ENCODE data around the gene PRKG1.

The PRKG1 gene

GRCh38 chr10:52078397-52078937, 1004.2 kb downstream of the PRKG1 start:
- Histone ChIP-seq H2BK120ac (ENCODE audit: low read depth, low read length) (no peak overlapping the region), H2BK15ac (replicated peaks; ENCODE audit: low read depth) (no peak overlapping the region), H3K27me3 (ENCODE audit: insufficient read depth, low read length, poor library complexity) (no peaks in the 10 kb centered on the region), H3K79me1 (ENCODE audit: low read length) (no peaks in the 10 kb centered on the region), H4K5ac (ENCODE audit: low read length) (no peak overlapping the region), H2BK5ac (ENCODE audit: low read length) (no peak overlapping the region), H3K79me2 (ENCODE audit: control insufficient read depth, insufficient read depth, low read length) (no peaks in the 10 kb centered on the region), H3K4me2 (ENCODE audit: low read length) (no peak overlapping the region), H3K4ac (ENCODE audit: low read depth, low read length) (no peak overlapping the region), H3K9ac (ENCODE audit: low read length) (no peak overlapping the region), H3K4me1 (ENCODE audit: control insufficient read depth, low read depth, low read length) (no peaks in the 10 kb centered on the region), H2AK5ac (ENCODE audit: low read length) (no peak overlapping the region), H3K18ac (ENCODE audit: low read length) (no peak overlapping the region), H3K27ac (ENCODE audit: low read depth, low read length) (no peak overlapping the region), H3K4me3 (ENCODE audit: low read length) (no peak overlapping the region), H3K23ac (ENCODE audit: low read length) (no peak overlapping the region), H3K56ac (ENCODE audit: low read length) (no peak overlapping the region), H4K8ac (ENCODE audit: low read depth, low read length) (no peak overlapping the region), H3K36me3 (ENCODE audit: control insufficient read depth, insufficient read depth, low read length) (no peaks in the 10 kb centered on the region)
- no CpG with 5 or more reads among the region's 2 CpGs for WGBS (ENCODE audit: extremely low coverage, insufficient coverage, low lambda C conversion rate)
- no peak for DNase-seq

DNA sequence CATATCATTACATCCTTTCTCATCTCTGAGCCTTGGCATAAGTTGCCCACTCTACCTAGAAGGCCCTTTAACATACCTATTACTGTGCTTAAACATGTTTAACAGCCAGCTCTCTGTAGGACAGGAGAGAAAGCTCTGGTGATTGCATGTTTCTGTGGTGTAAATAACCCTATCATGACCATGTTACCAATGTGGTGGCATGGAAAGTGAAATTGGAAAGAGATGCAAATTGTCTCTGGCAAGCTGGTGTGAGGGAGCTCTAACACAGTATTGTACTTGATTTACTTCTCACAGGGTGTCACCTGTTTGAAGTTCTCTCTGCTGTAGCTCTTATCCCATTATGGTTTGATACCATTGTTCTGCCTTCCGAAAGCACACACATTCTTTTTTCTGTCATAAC, 1008.0 kb downstream of the PRKG1 start:
- Histone ChIP-seq H3K27me3 (ENCODE audit: insufficient read depth, low read length, poor library complexity) (no peaks in the 10 kb centered on the region), H3K4me3 (ENCODE audit: low read length) (no peak overlapping the region), H2BK15ac (replicated peaks; ENCODE audit: low read depth) (no peak overlapping the region), H3K79me2 (ENCODE audit: control insufficient read depth, insufficient read depth, low read length) (no peaks in the 10 kb centered on the region), H3K4me1 (ENCODE audit: control insufficient read depth, low read depth, low read length) (no peaks in the 10 kb centered on the region), H3K4me2 (ENCODE audit: low read length) (no peak overlapping the region), H4K5ac (ENCODE audit: low read length) (no peak overlapping the region), H3K27ac (ENCODE audit: low read depth, low read length) (no peak overlapping the region), H2AK5ac (ENCODE audit: low read length) (no peak overlapping the region), H3K18ac (ENCODE audit: low read length) (no peak overlapping the region), H3K56ac (ENCODE audit: low read length) (no peak overlapping the region), H3K9ac (ENCODE audit: low read length) (no peak overlapping the region), H3K4ac (ENCODE audit: low read depth, low read length) (no peak overlapping the region), H3K36me3 (ENCODE audit: control insufficient read depth, insufficient read depth, low read length) (no peaks in the 10 kb centered on the region), H3K23ac (ENCODE audit: low read length) (no peak overlapping the region), H2BK120ac (ENCODE audit: low read depth, low read length) (no peak overlapping the region), H3K79me1 (ENCODE audit: low read length) (no peaks in the 10 kb centered on the region), H2BK5ac (ENCODE audit: low read length) (no peak overlapping the region), H4K8ac (ENCODE audit: low read depth, low read length) (no peak overlapping the region)
- DNase-seq = no peak
- WGBS (ENCODE audit: extremely low coverage, insufficient coverage, low lambda C conversion rate) = no CpG with 5 or more reads among the region's 1 CpG

DNA sequence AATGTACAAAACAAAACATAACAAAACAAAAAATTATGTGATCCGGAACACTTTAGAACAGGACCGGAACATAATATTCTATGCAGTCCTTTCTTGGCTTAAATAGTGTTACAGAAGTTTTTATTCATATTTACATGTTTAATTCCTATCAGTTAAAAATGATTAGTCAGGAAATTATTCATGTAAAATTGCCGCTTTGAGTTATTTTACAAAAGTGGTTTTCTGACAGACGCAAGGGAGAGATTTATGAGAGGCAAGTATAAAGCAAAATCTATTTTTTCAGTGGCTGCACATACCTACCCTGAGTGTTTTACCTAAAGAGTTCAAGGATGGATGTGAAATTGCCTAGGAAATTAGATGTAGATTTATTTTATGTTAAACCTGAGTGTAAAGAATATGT, 1009.1 kb downstream of the PRKG1 start:
- H3K36me3 ChIP-seq (ENCODE audit: control insufficient read depth, insufficient read depth, low read length) = no peaks in the 10 kb centered on the region

DNA sequence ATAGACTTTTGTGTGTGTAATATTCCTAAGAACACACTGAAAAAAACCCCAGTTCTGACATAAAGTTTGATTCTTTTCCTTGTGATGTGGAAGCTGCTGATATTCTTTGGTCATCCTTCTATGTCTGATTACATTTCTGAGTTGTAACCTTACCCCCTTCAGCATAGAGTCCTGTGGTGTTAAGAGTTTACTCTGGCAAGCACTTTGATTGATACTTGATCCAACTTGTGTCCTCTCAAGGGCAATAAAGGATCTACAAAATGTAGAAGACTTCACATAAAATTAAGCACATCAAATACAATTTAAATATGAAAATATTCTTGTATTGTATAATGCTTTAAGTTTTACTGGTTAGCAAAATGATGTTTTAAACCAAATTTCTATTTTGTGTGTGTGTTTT, 1018.1 kb downstream of the PRKG1 start:
- H3K4me1 ChIP-seq (ENCODE audit: control insufficient read depth, low read depth, low read length) = no peaks in the 10 kb centered on the region
- H3K9ac ChIP-seq (ENCODE audit: low read length) = no peak overlapping the region
- no peak overlapping the region for H2AK5ac ChIP-seq (ENCODE audit: low read length)
- no peak overlapping the region for H4K8ac ChIP-seq (ENCODE audit: low read depth, low read length)
- H3K4me3 ChIP-seq (ENCODE audit: low read length) = no peak overlapping the region
- no peak overlapping the region for H3K56ac ChIP-seq (ENCODE audit: low read length)
- no peaks in the 10 kb centered on the region for H3K36me3 ChIP-seq (ENCODE audit: control insufficient read depth, insufficient read depth, low read length)
- no peak overlapping the region for H2BK5ac ChIP-seq (ENCODE audit: low read length)
- H3K18ac ChIP-seq (ENCODE audit: low read length) = no peak overlapping the region
- no peaks in the 10 kb centered on the region for H3K27me3 ChIP-seq (ENCODE audit: insufficient read depth, low read length, poor library complexity)
- no peak overlapping the region for H3K4ac ChIP-seq (ENCODE audit: low read depth, low read length)
- no peak overlapping the region for H3K4me2 ChIP-seq (ENCODE audit: low read length)
- no peak for DNase-seq
- H3K23ac ChIP-seq (ENCODE audit: low read length) = no peak overlapping the region
- H4K5ac ChIP-seq (ENCODE audit: low read length) = no peak overlapping the region
- no peak overlapping the region for H2BK15ac ChIP-seq (replicated peaks; ENCODE audit: low read depth)
- no peak overlapping the region for H3K27ac ChIP-seq (ENCODE audit: low read depth, low read length)
- no peaks in the 10 kb centered on the region for H3K79me2 ChIP-seq (ENCODE audit: control insufficient read depth, insufficient read depth, low read length)
- H3K79me1 ChIP-seq (ENCODE audit: low read length) = no peaks in the 10 kb centered on the region
- no peak overlapping the region for H2BK120ac ChIP-seq (ENCODE audit: low read depth, low read length)

More for the DNA sequence above, 1009.1 kb downstream of the PRKG1 start:
- Histone ChIP-seq H2BK15ac (replicated peaks; ENCODE audit: low read depth) (no peak overlapping the region), H3K79me2 (ENCODE audit: control insufficient read depth, insufficient read depth, low read length) (no peaks in the 10 kb centered on the region), H3K18ac (ENCODE audit: low read length) (no peak overlapping the region), H3K79me1 (ENCODE audit: low read length) (no peaks in the 10 kb centered on the region), H3K4me1 (ENCODE audit: control insufficient read depth, low read depth, low read length) (no peaks in the 10 kb centered on the region), H4K5ac (ENCODE audit: low read length) (no peak overlapping the region), H3K9ac (ENCODE audit: low read length) (no peak overlapping the region), H3K56ac (ENCODE audit: low read length) (no peak overlapping the region), H2BK120ac (ENCODE audit: low read depth, low read length) (no peak overlapping the region), H2BK5ac (ENCODE audit: low read length) (no peak overlapping the region), H3K4me2 (ENCODE audit: low read length) (no peak overlapping the region), H3K27me3 (ENCODE audit: insufficient read depth, low read length, poor library complexity) (no peaks in the 10 kb centered on the region), H3K4me3 (ENCODE audit: low read length) (no peak overlapping the region), H2AK5ac (ENCODE audit: low read length) (no peak overlapping the region), H3K4ac (ENCODE audit: low read depth, low read length) (no peak overlapping the region), H3K23ac (ENCODE audit: low read length) (no peak overlapping the region), H3K27ac (ENCODE audit: low read depth, low read length) (no peak overlapping the region), H4K8ac (ENCODE audit: low read depth, low read length) (no peak overlapping the region)
- WGBS (ENCODE audit: extremely low coverage, insufficient coverage, low lambda C conversion rate) = no CpG with 5 or more reads among the region's 4 CpGs
- DNase-seq = no peak

- no peak for DNase-seq
- H3K27ac ChIP-seq (ENCODE audit: low read depth, low read length) = no peak overlapping the region
- no peak overlapping the region for H3K23ac ChIP-seq (ENCODE audit: low read length)
- H2BK15ac ChIP-seq (replicated peaks; ENCODE audit: low read depth) = no peak overlapping the region
- H3K27me3 ChIP-seq (ENCODE audit: insufficient read depth, low read length, poor library complexity) = no peaks in the 10 kb centered on the region
- H2BK120ac ChIP-seq (ENCODE audit: low read depth, low read length) = no peak overlapping the region
- H2BK5ac ChIP-seq (ENCODE audit: low read length) = no peak overlapping the region
- H3K4me1 ChIP-seq (ENCODE audit: control insufficient read depth, low read depth, low read length) = no peaks in the 10 kb centered on the region
- H3K36me3 ChIP-seq (ENCODE audit: control insufficient read depth, insufficient read depth, low read length) = no peaks in the 10 kb centered on the region
- no peak overlapping the region for H3K4me2 ChIP-seq (ENCODE audit: low read length)
- H3K79me2 ChIP-seq (ENCODE audit: control insufficient read depth, insufficient read depth, low read length) = no peaks in the 10 kb centered on the region
- no peak overlapping the region for H2AK5ac ChIP-seq (ENCODE audit: low read length)
- H3K18ac ChIP-seq (ENCODE audit: low read length) = no peak overlapping the region
- H3K9ac ChIP-seq (ENCODE audit: low read length) = no peak overlapping the region
- no peak overlapping the region for H3K56ac ChIP-seq (ENCODE audit: low read length)
- H4K5ac ChIP-seq (ENCODE audit: low read length) = no peak overlapping the region
- WGBS (ENCODE audit: extremely low coverage, insufficient coverage, low lambda C conversion rate) = no CpG with 5 or more reads among the region's 1 CpG
- no peak overlapping the region for H4K8ac ChIP-seq (ENCODE audit: low read depth, low read length)
- H3K4me3 ChIP-seq (ENCODE audit: low read length) = no peak overlapping the region
- H3K79me1 ChIP-seq (ENCODE audit: low read length) = no peaks in the 10 kb centered on the region
- H3K4ac ChIP-seq (ENCODE audit: low read depth, low read length) = no peak overlapping the region
Measured at GRCh38 chr10:52098130-52098529, 1023.8 kb downstream of the PRKG1 start.

DNA sequence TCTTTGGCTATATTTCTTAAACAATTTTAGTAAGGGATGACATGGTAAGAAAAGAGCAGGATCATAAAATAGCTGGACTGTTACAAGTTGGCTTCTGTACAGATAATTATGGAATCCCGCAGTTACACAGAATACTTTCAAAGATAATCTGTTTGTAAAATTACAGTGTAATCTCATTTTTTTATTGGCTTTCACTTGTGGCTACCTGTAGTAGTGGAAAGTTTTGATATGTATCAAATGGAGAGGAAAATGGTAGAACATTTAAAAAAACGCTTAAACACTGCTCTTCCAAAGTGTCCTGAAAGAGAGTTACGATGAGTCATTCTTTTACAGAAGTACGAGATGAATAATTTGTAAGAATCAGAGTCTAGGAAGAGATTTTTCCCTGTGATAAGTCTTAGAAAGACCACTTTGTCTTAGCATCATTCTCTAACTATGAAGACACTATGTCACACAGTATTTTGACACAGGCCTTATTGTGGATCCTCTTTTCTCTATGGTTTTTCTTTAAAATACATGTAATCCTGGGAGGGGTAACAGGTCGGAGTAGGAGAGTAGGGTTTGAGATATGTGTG, 1024.8 kb downstream of the PRKG1 start:
- Histone ChIP-seq H3K27ac (ENCODE audit: low read depth, low read length) (no peak overlapping the region), H3K27me3 (ENCODE audit: insufficient read depth, low read length, poor library complexity) (no peaks in the 10 kb centered on the region), H4K5ac (ENCODE audit: low read length) (no peak overlapping the region), H3K56ac (ENCODE audit: low read length) (no peak overlapping the region), H3K36me3 (ENCODE audit: control insufficient read depth, insufficient read depth, low read length) (no peaks in the 10 kb centered on the region), H3K18ac (ENCODE audit: low read length) (no peak overlapping the region), H3K4ac (ENCODE audit: low read depth, low read length) (no peak overlapping the region), H2BK15ac (replicated peaks; ENCODE audit: low read depth) (no peak overlapping the region), H3K4me2 (ENCODE audit: low read length) (no peak overlapping the region), H3K23ac (ENCODE audit: low read length) (no peak overlapping the region), H2BK5ac (ENCODE audit: low read length) (no peak overlapping the region), H3K4me1 (ENCODE audit: control insufficient read depth, low read depth, low read length) (no peaks in the 10 kb centered on the region), H3K4me3 (ENCODE audit: low read length) (no peak overlapping the region), H3K9ac (ENCODE audit: low read length) (no peak overlapping the region), H2BK120ac (ENCODE audit: low read depth, low read length) (no peak overlapping the region), H3K79me2 (ENCODE audit: control insufficient read depth, insufficient read depth, low read length) (no peaks in the 10 kb centered on the region), H3K79me1 (ENCODE audit: low read length) (no peaks in the 10 kb centered on the region), H2AK5ac (ENCODE audit: low read length) (no peak overlapping the region), H4K8ac (ENCODE audit: low read depth, low read length) (no peak overlapping the region)
- WGBS (ENCODE audit: extremely low coverage, insufficient coverage, low lambda C conversion rate) = no CpG with 5 or more reads among the region's 5 CpGs
- DNase-seq = no peak
